Epithelial cell of proximal tubule (primary cell): ENCODE results near the gene RNPEP. TPM values are rescaled to one million over a fixed set of nuclear protein-coding genes. Genes with fewer than 3 reads are reported as not detected.

ENCODE experiments used
- DNase-seq: peaks from one replicate; pipeline ENCODE4 v3.0.0-alpha.2; 2011; ENCODE audit warnings: low read depth
- H3K4me3 ChIP-seq: 2 replicates; pipeline ENCODE4 v1.5.1; 2011; ENCODE audit warnings: low read depth, mild to moderate bottlenecking, low read length
- CTCF ChIP-seq: conservative IDR thresholded peaks from 2 replicates; pipeline ENCODE4 v1.5.1; 2012; ENCODE audit warnings: low read depth, mild to moderate bottlenecking, low read length
- total RNA-seq: library from RNA; depleted of rRNA; stranded (reverse); fragments of >200 nt; gene quantifications from 2 replicates; pipeline ENCODE4 v1.2.3, GENCODE V29; 2015

Gene RNPEP
- total RNA-seq, 1 donor from 2014 or later = 124 TPM

GRCh38 chr1:202037706-202038296 is 55.4 kb downstream of the RNPEP start:
- DNase-seq = no peak
- no peak overlapping the region for H3K4me3 ChIP-seq
- TF ChIP-seq CTCF = no peak

GRCh38 chr1:202038688-202039346 is 56.4 kb downstream of the RNPEP start:
- no peak for TF ChIP-seq CTCF
- no peak overlapping the region for H3K4me3 ChIP-seq
- no peak for DNase-seq

GRCh38 chr1:202045705-202046104 is 63.3 kb downstream of the RNPEP start:
- TF ChIP-seq CTCF = no peak
- no peak overlapping the region for H3K4me3 ChIP-seq
- DNase-seq = no peak

GRCh38 chr1:202046227-202046626 is 63.8 kb downstream of the RNPEP start:
- no peak for TF ChIP-seq CTCF
- no peak for DNase-seq
- H3K4me3 ChIP-seq = no peak overlapping the region

- DNase-seq = no peak
- no peak overlapping the region for H3K4me3 ChIP-seq
- TF ChIP-seq CTCF = no peak
Measured at GRCh38 chr1:202046748-202047708, 64.6 kb downstream of the RNPEP start.

DNA sequence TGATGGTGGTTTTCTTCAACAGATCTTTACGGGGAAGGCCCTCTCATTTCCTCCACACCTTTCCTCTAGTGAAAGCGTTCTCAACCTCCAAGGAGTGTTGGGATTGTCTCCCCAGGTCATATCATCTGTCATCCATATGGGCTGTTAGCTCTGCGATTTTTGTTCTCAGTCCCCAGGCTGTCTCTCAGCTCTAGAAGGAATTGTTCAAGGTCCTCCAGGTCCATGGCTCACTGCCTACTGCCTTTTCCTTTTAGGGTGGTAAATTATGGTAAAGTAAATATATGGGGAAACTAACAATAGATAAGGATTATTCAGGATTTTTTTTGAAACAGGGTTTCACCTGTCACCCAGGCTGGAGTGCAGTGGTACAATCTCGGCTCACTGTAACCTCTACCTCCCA is 65.5 kb downstream of the RNPEP start:
- no peak overlapping the region for H3K4me3 ChIP-seq
- DNase-seq = no peak
- no peak for TF ChIP-seq CTCF
